ENCODE data around the gene VGLL3. TPM values are rescaled to one million over a fixed set of nuclear protein-coding genes. Genes with fewer than 3 reads are reported as not detected.
"Not testable (repeated sequence)": the region's sequence is repeated elsewhere in the genome, so short reads cannot be mapped to it uniquely, and the experiment has no call there.

The VGLL3 gene
- total and polyA plus RNA-seq, 8 donors: 2.2 to 11.9 (median 4.0) TPM

DNA sequence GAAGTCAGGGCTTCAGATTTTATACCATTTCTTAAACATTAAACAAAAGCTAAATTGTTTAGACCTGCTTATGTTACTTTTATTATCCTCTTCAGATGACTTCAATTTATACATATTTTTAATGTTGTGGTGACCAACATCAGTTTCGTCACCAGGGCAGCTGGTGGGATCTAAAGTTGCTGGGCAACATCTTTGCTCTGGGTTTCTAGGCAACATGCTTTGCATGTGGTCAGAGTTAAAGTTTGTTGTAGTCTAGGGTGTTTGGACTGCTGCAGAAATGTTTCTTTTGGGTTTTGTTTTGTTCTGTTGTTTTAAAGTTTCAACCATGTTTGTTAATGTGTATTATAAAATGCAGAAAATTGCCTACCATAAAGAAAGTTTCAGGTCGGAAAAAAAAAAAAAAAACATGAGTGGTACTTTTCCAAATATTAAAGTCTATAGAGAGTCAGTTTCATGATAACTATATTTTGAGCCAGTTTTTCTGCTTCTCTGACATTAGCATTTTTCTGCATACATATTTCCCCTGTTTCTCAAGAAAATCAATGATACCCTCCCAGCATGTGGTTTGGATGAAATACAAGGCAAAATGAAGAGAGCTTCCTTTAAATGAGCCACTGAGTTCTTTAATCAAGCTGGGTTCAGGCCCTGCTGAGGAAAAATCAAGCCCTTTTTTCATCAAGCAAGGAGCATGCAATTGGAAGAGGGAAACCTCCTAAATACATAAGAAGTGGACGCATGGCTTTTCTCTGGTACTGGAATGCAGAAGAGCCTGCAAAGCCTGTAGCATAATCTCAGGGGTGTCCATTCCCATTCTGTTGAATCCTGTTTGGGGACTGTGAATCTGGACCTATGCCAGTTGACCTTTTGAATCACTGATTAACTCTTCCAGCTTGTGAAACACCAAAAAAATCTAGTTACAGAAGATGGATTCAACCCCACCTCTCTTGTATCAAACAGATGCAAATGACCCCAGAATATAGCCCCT, 35.0 kb upstream of the VGLL3 start:
- H3K9me3 ChIP-seq: no peaks in the 10 kb centered on the region
- no peak for DNase-seq

DNA sequence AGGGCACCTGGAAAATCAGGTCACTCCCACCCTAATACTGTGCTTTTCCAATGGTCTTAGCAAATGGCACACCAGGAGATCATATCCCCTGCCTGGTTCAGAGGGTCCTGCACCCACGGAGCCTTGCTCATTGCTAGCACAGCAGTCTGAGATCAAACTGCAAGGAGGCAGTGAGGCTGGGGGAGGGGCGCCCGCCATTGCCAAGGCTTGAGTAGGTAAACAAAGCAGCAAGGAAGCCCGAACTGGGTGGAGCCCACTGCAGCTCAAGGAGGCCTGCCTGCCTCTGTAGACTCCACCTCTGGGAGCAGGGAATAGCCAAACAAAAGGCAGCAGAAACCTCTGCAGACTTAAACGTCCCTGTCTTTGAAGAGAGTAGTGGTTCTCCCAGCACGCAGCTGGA, 26.4 kb upstream of the VGLL3 start:
- ATAC-seq; H3K4me1 ChIP-seq; intact Hi-C loops (cut with DNase I); FAIRE-seq; H3K36me3 ChIP-seq; H3K27ac ChIP-seq; H3K4me3 ChIP-seq; H3K9me3 ChIP-seq; H3K27me3 ChIP-seq: not testable (repeated sequence)
- 56 to 62% methylated on average over 6 of the region's 6 CpGs for whole genome bisulfite sequencing, 2 donors
- DNase-seq: peak in 1 of 6 donors; percentile 48

More for the DNA sequence above, 35.0 kb upstream of the VGLL3 start:
- H3K4me3 ChIP-seq: no peak overlapping the region
- ATAC-seq (no peak), FAIRE-seq (no peak)
- H3K27me3 ChIP-seq: no peaks in the 10 kb centered on the region
- no peaks in the 10 kb centered on the region for H3K4me1 ChIP-seq
- no peak for TF ChIP-seq CTCF (IDR thresholded peaks at IDR 0.05)
- intact Hi-C loops (cut with DNase I): no loop called here
- no peaks in the 10 kb centered on the region for H3K36me3 ChIP-seq
- H3K27ac ChIP-seq: no peak overlapping the region
- 62 to 65% methylated on average over 3 of the region's 3 CpGs for WGBS, 2 donors

DNA sequence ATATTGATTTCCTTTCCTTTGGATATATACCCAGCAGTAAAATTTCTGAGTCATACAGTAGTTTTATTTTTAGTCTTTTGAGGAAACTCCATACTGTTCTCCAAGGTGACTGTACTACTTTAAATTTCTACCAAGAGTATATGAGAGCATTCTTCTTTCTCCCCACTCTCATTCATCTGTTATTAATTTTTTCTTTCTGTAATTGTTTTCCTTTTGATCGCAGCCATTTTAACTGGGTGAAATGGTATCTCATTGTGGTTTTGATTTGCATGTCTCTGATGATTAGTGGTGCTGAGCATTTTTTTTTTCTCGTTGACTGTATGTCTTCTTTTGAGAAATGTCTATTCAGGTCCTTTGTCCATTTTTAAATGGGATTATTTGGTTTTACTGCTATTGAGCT, 18.3 kb upstream of the VGLL3 start:
- Histone ChIP-seq H3K4me3 (no peak overlapping the region), H3K36me3 (no peaks in the 10 kb centered on the region), H3K4me1 (no peaks in the 10 kb centered on the region), H3K9me3 (no peaks in the 10 kb centered on the region), H3K27ac (no peak overlapping the region), H3K27me3 (no peaks in the 10 kb centered on the region)
- no peak for DNase-seq
- intact Hi-C loops (cut with DNase I): no loop called here
- 32 to 70% methylated on average over 2 of the region's 2 CpGs for WGBS, 2 donors
- ATAC-seq: no peak
- no peak for TF ChIP-seq CTCF (IDR thresholded peaks at IDR 0.05)
- no peak for FAIRE-seq

- no peak overlapping the region for H3K27ac ChIP-seq
- H3K9me3 ChIP-seq: no peaks in the 10 kb centered on the region
- FAIRE-seq (no peak), DNase-seq (no peak), ATAC-seq (no peak)
- H3K36me3 ChIP-seq: no peaks in the 10 kb centered on the region
- no peaks in the 10 kb centered on the region for H3K27me3 ChIP-seq
- 47 to 57% methylated on average over 4 of the region's 4 CpGs for WGBS, 2 donors
- intact Hi-C loops (cut with DNase I): no loop called here
- no peak for TF ChIP-seq CTCF (IDR thresholded peaks at IDR 0.05)
- no peaks in the 10 kb centered on the region for H3K4me1 ChIP-seq
- H3K4me3 ChIP-seq: no peak overlapping the region
Measured at GRCh38 chr3:87006844-87007439, 16.0 kb upstream of the VGLL3 start.

- ATAC-seq (no peak), DNase-seq (no peak), FAIRE-seq (no peak)
- H3K4me3 ChIP-seq: no peak overlapping the region
- H3K4me1 ChIP-seq: no peaks in the 10 kb centered on the region
- WGBS, 2 donors: 67 to 77% methylated on average over 2 of the region's 2 CpGs
- no peaks in the 10 kb centered on the region for H3K9me3 ChIP-seq
- TF ChIP-seq CTCF (IDR thresholded peaks at IDR 0.05): no peak
- H3K36me3 ChIP-seq: no peaks in the 10 kb centered on the region
- no peaks in the 10 kb centered on the region for H3K27me3 ChIP-seq
- no peak overlapping the region for H3K27ac ChIP-seq
- intact Hi-C loops (cut with DNase I): no loop called here
Measured at GRCh38 chr3:87004883-87005282, 13.9 kb upstream of the VGLL3 start.
